Measurements from ENCODE around the gene CAV2.

Gene CAV2

GRCh38 chr7:116496653-116497052, 2.9 kb upstream of the CAV2 start:
- DNase-seq, result no peak

GRCh38 chr7:116497708-116498107, 1.8 kb upstream of the CAV2 start:
- DNase-seq, result no peak

GRCh38 chr7:116500078-116500853, 728 bp downstream of the CAV2 start:
- DNase-seq, result peak; percentile 21

GRCh38 chr7:116501425-116502167, 2.1 kb downstream of the CAV2 start:
- DNase-seq, result no peak

- DNase-seq, result no peak
These were observed 2.9 kb downstream of the CAV2 start for GRCh38 chr7:116502201-116503096.

GRCh38 chr7:116503835-116504234, 4.3 kb downstream of the CAV2 start:
- no peak for DNase-seq

GRCh38 chr7:116505278-116505677, 5.7 kb downstream of the CAV2 start:
- DNase-seq, result no peak

GRCh38 chr7:116505823-116506222, 6.3 kb downstream of the CAV2 start:
- no peak for DNase-seq

- DNase-seq, result no peak
These were observed 10.5 kb downstream of the CAV2 start for GRCh38 chr7:116509982-116510579.

- DNase-seq, result no peak
These were observed 11.3 kb downstream of the CAV2 start for GRCh38 chr7:116510795-116511194.

GRCh38 chr7:116511552-116512519, 12.3 kb downstream of the CAV2 start:
- no peak for DNase-seq

GRCh38 chr7:116512520-116513188, 13.1 kb downstream of the CAV2 start:
- DNase-seq, result no peak

GRCh38 chr7:116515584-116515983, 16.0 kb downstream of the CAV2 start:
- DNase-seq, result no peak

GRCh38 chr7:116516324-116516723, 16.8 kb downstream of the CAV2 start:
- no peak for DNase-seq

GRCh38 chr7:116517626-116518025, 18.1 kb downstream of the CAV2 start:
- DNase-seq, result no peak

GRCh38 chr7:116518961-116519360, 19.4 kb downstream of the CAV2 start:
- DNase-seq, result no peak

GRCh38 chr7:116521046-116521664, 21.6 kb downstream of the CAV2 start:
- DNase-seq, result no peak

- no peak for DNase-seq
These were observed 22.7 kb downstream of the CAV2 start for GRCh38 chr7:116522247-116522646.

GRCh38 chr7:116524221-116524608, 24.7 kb downstream of the CAV2 start:
- no peak for DNase-seq

GRCh38 chr7:116524609-116525297, 25.2 kb downstream of the CAV2 start, which contains the start of gene CAV1:
Gene CAV1, plus strand, starts transcription at chr7:116525036. Its CDS starts 27 bp downstream, at chr7:116525063.
- peak; percentile 49 for DNase-seq

Data from CD4-positive, alpha-beta T cell treated with Interleukin-6 for 4 hours (primary cell).